ENCODE results near the gene FAS.

FAS gene

DNA sequence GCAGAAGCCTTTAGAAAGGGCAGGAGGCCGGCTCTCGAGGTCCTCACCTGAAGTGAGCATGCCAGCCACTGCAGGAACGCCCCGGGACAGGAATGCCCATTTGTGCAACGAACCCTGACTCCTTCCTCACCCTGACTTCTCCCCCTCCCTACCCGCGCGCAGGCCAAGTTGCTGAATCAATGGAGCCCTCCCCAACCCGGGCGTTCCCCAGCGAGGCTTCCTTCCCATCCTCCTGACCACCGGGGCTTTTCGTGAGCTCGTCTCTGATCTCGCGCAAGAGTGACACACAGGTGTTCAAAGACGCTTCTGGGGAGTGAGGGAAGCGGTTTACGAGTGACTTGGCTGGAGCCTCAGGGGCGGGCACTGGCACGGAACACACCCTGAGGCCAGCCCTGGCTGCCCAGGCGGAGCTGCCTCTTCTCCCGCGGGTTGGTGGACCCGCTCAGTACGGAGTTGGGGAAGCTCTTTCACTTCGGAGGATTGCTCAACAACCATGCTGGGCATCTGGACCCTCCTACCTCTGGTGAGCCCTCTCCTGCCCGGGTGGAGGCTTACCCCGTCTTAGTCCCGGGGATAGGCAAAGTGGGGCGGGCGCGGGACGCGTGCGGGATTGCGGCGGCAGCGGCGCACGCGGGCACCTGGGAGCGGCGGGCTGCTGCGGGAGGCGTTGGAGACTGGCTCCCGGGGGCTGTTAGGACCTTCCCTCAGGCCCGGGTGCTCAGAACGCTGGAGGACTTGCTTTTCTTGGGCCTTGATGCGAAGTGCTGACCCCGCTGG, at the start of gene FAS:
FAS (plus strand) TSS at position 415 of the 777 bp plus-strand sequence; CDS start at position 494, 79 bp downstream.
- no peak for DNase-seq

DNA sequence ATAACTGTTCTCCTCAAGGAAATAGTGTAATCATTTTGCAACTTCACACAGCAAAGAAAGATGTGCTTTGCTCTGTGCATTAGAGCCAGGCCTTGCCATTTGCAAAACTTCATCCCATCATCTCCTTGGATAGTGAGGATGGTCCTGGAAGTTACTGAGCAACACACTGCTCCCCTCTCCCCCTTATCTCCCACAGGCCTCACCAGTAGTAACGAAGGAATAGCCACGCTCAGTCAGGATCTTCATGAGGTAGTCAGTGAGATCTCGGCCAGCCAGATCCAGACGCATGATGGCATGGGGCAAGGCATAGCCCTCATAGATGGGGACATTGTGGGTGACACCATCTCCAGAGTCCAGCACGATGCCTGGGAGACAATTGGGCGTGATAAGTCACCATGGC, 49.6 kb upstream of the FAS start:
- DNase-seq = no peak

DNA sequence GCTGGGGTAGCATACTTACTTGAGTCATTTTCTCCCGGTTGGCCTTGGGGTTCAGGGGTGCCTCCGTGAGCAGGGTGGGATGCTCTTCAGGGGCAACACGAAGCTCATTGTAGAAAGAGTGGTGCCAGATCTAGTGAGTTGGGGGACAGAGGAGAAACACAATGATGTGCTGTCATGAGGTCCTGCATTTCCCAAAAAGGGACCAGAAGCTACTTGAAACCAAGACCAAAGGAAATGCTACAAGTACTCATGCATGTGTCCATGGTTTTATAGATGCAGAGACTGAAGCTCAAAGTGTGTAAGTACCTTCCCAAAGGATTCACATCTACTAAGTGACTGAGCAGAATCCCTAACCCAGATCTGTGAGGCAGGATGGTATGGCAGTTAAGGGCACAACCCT, 46.8 kb upstream of the FAS start:
- DNase-seq = no peak

DNA sequence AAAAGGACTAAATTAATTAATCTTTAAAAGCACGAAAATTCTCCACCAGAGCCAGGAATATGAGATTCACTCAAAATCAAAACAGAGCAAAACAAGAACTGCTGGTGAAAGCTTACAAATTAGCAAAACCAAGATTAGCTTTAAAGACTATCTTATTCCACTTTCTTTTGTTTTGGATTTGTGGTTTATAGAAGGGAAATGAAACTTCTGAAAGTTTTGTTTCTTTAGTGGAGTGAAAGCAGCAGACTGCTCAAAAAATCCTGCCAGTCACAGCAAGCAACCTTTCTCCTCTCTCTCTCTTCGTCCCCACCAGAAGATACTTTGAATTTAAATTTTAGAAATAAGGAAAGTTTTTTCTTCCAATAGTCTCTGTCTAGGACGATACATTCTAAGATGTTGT, 45.8 kb upstream of the FAS start:
- DNase-seq = no peak

DNA sequence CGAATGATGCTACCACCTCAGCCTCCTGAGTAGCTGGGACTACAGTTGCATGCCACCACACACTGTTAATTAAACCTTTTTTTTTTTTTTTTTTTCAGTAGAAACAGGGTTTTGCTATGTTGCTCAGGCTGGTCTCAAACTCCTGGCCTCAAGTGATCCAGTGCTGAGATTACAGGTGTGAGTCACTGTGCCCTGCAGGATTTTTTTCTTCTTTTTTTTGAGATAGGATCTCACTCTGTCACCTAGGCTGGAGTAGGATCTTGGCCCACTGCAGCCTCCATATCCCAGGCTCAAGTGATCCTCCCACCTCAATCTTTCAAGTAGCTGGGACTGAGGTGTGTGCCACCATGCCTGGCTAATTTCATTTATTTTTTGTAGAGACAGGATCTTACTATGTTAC, 44.4 kb upstream of the FAS start:
- DNase-seq = no peak

DNA sequence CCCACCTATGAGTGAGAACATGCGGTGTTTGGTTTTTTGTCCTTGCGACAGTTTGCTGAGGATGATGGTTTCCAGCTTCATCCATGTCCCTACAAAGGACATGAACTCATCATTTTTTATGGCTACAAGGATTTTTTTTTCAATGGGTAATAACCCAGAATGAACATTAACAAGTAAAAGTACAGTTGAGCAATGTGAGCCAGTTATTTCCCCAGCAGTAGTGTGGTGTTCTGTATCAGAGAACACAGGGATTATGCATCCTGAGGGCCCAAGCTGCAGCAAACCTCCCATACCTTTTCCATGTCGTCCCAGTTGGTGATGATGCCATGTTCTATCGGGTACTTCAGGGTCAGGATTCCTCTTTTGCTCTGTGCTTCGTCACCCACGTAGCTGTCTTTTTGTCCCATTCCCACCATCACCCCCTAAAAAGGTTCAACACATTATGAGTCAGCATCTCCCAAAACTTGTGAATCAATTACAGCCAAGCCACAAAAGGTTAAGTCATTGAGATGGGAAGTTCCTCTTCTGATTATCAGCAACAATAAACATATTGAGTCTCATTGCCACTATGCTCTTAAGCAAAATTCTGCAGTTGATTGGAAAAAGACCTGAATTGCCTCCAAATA, 43.5 kb upstream of the FAS start:
- no peak for DNase-seq

DNA sequence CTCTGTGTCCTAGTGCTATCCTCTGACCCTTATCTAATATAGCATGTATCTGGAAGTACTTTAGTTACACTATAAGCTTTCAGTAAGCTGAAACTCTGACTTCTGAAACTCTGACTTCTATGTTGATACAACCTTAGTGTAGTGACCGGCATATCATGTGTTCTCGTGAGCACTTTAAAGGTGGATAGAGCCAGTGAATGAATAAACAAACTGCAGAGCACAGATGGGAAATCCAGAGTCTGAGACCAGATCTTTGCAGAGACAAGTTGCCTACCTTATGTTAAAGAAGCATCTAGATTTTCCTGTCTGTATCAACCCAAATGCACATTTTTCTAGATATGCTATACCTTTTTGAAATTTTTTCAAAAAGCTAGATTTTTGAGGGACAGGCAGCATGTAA, 41.5 kb upstream of the FAS start:
- DNase-seq = no peak

DNA sequence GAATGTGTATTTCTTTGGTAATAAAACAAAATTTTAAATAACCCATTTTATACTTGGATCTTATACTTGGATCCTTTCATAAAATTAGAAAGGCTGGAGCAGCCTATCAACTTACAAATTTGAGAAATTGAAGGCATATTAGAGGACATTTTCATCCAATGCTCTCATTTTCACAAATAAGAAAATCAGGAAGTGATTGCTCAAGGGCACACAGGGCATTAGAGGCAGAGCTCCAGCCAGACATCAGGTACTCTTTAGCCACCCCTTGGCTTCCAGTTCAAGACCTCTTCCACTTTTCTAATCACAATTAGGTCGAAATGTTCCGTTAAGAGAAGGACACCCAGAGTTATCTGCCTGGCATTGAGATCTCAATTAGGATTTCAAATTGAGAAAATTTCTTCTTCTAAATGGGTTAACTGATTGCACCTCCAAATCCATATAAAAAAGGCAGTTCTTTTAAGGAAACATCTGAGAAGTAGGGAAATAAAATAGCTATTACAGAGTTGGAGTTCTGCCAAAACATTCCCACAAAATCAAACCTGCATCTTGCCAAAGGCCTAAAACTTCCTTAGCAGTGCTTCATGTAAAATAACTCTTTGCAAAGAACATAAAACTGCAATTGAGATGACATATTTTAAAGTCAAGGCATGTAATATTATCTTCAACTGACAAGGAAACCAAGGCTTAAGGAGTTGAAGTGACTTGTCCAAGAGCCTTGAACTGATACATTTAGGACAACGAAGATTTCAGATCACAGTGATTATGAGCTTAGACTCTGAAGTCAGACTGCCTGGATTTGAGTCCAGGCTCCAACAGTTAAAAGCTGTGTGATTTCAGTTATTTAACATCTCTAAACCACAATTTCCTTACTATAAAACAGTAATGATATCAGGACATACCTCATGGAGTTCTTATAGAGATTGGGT, 40.4 kb upstream of the FAS start:
- DNase-seq = no peak

DNA sequence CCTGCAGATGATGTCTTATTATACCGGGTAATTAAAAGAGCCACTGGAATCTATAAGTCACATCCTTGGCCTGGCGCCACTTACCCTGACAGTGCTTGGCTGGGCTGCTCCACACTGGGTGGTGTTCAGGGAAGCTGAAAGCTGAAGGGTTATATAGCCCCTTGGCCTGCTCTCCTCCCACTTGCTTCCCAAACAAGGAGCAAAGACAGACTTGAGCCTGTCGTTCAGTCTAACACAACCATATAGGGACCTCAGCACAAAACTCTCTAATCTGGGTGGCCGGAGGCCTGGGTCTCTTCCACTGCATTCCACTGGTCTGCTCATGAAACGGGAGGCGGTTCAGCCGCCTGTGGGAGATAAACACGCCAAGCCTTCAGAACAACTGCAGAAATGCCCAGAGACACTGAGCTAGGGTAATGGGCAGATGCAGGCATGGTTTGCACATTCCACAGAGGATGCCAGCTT, 37.9 kb upstream of the FAS start, which contains the start of gene ACTA2:
ACTA2 (minus strand) TSS at position 127 of the 465 bp plus-strand sequence. CDS start 3,843 bp downstream, outside the sequence.
- DNase-seq = no peak

DNA sequence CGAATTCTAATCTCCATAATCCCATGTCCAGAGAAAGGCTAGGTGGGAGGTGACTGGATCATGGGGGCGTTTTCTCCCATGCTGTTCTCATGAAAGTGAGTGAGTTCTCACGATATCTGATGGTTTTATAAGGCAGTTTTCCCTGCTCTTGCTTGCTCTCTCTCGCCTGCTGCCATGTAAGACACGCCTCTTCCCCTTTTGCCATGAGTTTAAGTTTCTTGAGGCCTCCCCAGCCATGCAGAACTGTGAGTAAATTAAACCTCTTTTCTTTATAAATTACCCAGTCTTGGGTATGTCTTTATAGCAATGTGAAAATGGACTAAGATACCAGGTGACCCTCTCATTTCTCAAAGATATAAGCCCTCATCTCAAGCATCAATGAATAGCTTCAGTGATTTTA, 36.9 kb upstream of the FAS start:
- no peak for DNase-seq

DNA sequence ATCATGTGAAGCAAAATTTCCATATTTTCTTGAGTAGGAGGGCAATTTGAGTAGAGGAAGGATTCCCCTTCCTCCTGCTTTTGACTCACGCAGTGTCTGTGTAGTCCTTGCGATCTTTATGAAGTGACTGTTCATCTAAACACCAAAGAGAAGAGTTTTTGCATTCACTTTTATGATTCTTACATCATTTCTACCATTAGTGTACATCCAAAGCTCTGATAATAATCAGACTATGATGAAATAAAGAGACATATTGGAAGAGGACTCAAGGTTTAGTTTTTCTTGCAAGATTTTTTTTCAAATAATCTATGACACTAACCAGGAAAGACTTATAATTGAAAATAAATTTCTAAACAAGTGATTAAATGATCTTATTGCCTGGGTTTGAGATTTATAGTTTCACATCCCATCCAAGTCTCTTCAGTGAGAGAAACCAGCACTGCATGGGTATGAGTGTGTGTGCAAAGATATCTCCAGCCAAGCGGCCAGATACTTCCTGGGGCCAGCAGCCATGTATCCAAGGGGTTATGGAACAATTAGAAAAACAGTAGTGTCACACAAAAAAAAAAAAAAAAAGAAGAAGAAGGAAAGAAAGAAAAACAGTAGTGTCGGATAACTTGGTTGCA, 36.0 kb upstream of the FAS start:
- no peak for DNase-seq

DNA sequence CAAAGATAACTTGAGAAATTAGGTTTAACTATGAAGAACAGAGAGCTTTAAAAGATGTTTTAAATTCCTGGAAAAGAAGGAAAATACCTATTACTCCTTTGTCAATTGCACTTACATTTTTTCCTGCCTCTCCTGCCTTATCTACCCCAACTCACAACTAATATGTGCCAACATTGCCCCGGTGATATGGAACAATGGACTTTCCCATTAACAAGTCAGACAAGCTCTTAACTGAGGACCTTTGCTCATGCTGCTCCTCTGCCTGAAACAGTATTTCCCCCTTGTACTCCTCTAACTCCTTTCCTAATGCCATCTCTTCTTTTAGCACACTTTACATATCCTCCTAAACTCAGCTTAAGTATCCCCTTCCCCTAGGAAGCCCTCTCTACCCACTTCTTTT, 33.2 kb upstream of the FAS start:
- no peak for DNase-seq

DNA sequence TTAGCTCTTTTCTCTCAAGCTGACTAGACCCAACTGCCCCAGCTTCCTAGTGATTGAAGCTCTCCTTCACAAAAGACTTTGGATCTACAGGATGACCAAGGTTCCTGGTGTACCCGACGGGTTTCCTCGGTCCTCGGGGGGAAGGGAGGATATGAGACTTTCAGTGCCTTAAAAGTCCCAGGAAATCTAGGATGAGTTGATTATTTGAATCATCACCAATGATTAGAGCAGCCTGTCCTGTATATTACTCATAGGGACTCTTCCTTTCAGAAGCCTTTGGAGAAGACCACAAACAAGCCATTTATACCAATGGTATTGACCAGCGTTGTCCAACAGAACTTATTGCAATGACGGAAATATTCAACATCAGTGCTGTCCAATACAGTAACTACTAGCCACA, 31.9 kb upstream of the FAS start:
- no peak for DNase-seq

DNA sequence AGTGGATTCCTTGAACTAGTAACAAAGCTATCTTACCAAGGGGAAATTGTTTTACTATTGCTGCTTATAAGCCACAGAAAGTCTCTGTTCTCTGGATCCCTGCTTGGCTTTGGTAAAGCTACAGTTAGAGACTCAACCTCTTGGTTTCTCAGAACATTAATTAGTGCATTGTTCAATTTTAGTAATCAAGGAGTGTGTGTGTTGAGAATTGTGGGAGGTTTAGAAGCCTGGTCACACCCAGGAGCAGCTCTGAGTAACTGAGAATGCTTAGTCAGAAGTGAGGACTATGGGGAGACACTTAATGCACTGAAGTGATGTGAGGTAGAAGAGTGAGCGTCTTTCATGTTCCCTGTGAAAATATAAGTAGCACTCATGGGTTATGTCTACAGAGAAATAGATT, 29.8 kb upstream of the FAS start:
- no peak for DNase-seq

DNA sequence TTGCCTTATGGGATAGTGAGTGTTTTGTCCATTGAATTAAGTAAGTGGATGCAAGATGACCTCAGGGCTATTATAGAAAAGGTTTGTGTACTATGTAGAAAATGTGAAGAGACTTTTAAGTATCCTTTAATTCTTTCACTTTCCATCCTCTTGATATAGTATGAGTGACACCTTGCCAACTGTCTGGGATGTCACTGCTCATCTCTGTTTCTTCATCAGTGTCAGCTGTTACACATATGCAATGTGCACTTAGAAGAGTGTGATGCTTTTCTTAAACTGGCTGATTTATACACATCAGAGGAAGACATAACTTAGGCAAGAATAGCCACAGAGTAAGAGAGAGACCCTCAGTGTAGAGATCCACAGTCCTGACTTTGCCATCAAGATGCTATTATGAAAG, 29.3 kb upstream of the FAS start:
- DNase-seq = no peak

DNA sequence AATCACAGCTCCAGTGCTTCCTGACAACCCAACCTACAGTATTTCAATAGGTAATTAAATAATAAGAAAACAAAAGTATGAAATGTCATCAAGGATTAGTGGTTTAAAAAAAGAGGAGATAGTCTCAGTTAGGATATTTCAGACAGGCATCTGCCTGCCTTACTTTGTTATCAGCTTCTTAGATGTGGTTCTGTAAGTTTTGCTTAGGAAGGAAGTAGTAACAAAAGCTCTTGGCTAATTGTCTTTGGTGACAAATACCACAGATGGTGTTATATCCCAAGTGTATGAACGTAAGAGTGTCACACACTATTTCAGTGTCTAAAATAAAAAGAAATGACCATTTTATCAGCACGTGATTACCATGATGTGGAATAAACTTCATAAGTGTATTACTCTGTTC, 28.3 kb upstream of the FAS start:
- no peak for DNase-seq

DNA sequence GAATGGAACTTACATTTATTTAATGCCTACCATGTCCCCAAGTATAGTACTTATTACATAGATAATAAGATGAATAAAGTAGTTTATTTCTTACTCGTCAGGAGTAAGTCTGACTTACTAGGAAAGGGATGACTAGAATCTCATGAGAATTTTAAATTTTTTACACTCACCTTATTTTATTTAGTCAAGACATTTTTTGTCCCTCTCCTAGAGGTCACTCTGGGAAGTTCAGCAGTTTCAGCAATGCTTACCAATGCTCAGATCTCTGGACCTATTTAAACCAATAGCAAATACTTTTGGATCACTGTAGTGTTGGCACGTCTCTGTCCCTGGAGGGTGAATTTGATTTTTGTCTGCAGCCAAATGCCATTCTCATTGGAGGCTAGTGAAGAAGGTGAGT, 27.3 kb upstream of the FAS start:
- DNase-seq = no peak

DNA sequence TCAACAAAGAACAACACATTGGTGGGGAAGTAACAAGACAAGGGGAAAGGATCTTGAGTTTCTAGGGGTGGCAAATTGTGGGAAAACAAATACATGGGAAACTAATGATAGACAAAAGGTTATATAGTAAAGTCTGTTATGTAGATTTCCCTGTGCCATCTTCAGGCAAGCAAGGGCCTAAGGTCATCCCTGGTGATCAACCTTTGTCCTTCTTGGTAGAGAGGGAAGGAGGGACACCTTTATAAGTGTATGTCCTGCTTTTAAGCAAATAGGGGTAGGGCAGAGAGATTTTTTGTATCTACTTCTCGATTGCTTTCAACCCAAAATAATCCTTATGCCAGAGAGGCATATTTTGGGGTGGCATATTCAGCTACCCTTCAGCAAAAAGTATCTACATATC, 26.2 kb upstream of the FAS start:
- DNase-seq = no peak

DNA sequence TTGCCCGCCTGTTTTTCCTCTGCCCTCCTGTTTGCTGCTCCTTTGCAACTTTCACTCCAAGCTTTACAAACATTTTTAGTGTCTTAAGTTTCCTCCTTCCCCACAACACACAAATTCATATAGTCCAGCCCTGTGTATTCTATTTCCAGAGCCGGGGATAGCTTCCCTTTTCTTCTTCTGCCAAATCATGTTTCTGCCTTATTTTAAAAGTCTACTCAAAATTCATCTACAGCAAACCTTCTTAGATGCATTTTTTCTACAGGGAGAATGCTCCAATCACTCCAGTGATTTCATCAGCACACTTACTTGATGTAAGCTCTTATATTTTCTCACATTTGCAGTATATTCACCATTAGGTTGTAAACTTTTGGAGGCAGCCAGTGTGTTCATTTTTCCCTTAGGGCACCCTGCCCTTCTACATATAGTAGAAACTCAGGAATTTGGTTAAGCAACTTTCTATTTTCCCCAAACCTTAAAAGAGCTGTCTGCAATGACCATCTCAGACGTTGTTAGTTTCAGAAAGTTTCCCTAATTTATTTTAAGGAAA, 25.7 kb upstream of the FAS start:
- DNase-seq = no peak

DNA sequence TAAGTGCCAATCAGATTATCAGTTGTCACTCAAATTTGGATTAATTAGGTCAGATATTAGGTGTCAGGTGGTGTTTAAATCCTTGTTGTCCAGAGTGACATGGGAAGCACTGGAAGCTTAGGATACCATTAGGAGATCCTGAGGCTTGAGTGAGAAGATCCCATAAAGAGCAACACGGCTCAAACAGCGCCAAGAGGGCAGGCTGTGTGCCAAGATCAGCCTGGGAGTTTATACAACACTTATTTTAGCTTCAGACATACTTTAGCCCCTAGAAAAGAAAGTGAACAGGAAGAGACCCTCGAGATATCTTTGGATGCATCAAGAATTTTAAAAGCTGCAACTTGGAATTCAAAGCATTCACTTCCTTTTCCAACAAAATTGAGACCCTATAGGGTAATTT, 23.8 kb upstream of the FAS start:
- no peak for DNase-seq

DNA sequence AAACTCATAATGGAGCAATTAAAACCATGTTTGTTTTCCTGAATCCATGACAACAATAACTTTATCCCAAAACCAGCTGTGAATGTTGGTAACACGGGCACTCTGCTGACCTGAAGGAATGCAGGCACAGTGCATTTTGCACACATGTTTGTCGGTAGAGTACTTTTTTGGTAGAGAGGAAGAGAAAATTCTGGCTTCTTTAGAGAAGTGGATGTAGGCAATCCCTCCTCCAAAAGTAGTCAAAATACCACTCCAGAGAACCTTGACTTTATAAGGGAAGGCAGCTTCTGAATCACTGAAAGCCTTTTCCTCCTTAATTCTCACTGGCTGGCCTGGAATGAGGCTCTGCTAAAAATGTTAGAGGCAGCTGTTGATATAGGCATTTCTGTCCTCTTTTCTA, 22.2 kb upstream of the FAS start:
- DNase-seq = no peak

DNA sequence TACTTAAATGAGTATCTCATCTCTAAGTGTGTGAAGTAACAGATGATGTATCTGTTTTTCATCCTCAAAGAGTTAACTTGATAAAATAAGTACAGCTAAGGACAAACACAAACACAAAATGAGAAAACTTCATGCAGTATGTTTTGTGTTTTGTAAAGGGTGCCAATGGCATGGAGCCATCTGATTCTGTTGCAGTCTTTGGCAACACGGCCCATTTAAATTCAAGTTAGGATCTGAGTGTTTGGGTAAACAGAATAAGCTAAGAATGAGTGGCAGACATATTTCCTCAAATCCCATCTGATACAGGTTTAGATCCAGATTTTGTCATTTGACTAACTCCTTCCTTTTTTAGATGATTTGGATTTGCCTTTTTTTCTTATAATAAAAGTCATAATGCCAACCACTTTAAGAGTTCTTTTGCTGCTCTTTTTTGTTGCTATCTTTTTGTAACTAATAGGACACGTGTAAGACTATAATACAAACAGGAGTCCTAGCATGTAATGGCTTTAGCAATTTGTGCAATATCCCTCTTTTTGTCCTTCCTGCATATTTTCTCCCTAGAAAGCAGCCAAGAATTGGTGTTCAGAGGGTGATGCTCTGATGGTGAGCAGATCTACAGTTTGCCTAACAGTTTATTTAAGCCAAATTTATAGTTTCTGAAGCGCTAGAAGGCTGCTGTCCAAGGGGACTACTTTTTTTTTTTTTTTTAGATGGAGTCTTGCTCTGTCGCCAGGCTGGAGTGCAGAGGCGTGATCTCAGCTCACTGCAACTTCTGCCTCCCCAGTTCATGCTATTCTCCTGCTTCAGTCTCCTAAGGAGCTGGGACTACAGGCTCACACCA, 19.2 kb upstream of the FAS start:
- DNase-seq = no peak

Measured in NCI-H1092 treated with DMSO at 0.1 percent for 48 hours (cell line).